GM19324 (cell line): Measurements from ENCODE around the gene ACTR1B.
"Not testable (repeated sequence)": the region's sequence is repeated elsewhere in the genome, so short reads cannot be mapped to it uniquely, and the experiment has no call there.

Experiments
- ATAC-seq: cut with Tn5 transposase; IDR thresholded peaks from one replicate; pipeline ENCODE4 v1.9.1; 2021; ENCODE audit warnings: mild to moderate bottlenecking, moderate library complexity; ENCODE audit not compliant: unreplicated experiment, low FRiP score

Gene ACTR1B

DNA sequence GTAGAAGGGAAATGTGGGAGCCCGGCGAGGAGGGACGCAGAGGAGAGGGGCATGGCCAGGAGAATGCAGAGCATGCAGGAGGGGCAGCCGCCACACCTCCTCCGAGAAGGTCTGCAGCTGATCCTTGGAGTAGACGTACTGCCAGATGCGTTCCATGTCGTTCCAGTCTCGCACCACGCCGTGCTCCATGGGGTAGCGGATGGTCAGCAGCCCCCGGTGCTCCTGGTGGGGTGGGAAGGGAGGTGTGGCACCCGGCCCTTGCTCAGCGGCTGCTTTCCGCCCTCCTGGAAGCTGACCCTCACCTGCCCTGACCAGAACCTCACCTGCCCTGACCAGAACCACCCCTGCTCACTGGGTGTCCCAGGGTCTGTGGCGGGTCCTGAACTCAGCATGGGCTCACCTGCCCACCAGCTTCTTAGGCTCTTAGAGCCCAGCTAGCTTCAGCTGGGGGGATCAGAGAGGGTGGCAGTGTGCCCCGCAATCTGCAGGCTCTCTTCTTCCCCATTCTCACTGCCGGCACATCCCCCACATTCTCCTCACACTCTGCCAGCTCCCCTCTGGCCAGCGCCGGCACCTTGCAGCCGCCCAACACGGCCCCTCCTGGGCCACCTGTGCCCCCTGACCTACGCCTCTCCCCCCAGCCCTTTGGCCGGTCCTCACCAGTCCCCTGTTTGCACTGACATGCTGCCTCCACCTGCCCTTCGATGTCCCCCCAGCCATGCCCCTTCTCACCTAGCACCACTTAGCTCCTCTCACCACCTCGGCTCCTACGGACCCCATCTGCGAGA lies 4.4 kb downstream of the ACTR1B start:
- ATAC-seq, result no peak

DNA sequence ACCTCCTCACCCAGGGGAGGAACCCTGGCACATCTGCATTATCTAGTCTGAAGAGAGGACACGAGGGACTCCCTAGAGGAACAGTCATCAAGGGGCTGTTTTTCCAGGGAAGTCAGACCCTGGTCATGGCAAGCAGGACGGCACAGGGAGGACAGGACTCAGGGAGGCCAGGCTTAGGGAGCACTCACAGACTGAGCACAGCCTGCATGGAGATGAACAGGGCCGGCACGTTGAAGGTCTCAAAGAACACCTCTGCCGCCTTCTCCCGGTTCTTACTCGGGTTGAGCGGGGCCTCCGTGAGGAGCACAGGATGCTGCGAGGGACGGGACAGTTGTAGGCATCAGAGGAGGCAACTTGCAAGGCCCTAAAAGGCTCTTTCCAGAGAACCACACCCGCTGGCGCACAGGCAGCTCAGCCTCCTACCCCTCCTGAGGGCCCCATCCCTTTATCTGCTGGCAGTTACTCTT lies 5.1 kb downstream of the ACTR1B start:
- no peak for ATAC-seq

DNA sequence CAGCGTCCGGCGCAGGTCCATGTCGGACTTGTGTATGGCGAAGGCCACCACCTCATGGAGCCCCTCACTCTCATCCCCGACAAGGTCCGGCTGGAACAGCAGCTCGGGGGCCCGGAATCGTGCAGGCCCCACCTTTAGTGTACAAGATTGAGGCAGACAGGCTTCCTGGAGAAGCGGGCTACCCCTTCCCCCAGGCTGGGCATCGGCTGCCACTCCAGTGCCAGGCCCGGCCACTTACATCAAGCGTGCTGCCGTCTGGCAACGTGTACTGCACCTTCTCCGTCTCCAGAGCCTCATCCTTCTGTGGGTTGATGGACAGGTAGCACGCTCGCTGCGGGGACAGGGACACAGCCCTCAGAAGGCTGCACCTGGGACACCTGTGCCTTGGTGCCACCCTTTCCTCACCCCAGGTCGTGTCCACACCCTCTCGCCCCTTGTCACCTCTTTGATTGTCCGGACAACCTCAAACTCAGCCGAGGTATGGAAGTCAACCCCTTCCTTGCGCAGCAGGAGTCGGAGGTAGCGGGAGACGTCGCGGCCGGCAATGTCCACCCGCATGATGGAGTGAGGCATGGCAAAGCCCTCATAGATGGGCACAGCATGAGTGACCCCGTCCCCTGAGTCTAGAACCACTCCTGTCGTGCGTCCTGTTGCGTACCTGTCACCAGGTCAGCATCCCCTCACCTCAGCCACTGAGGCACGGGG lies 5.7 kb downstream of the ACTR1B start:
- ATAC-seq, result no peak

DNA sequence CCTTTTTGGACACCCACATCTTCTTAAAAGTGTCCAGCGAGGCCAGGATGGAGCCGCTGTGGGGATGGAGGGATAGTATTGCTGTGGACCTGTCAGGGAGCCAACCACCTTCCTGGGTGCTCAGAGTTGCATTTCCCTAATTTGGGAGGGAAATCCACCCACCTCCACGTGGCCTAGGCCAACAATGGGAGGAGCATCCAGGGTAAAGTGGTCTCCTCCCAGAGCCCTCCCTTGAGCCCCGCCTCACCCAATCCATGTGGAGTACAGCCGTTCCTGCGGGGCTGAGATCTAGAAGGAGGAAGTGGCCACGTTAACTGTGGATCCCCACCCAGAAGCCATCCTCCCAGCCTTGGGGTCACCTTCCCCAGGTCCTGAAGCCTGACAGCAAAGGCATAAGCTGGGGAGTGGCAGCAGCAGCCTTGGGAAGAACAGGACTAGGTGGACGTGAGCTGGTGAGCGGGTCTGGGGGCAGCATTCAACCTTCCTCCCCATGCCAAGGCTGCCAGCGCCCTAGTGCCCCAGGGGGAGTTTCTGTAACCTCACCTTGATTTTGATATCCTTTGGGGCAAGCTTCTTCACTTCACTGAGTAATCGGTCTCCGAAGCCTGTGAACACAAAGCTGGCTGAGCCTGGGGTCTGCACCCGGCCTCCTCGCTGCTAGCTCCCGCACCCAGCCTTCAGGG lies 6.8 kb downstream of the ACTR1B start:
- ATAC-seq, result no peak

DNA sequence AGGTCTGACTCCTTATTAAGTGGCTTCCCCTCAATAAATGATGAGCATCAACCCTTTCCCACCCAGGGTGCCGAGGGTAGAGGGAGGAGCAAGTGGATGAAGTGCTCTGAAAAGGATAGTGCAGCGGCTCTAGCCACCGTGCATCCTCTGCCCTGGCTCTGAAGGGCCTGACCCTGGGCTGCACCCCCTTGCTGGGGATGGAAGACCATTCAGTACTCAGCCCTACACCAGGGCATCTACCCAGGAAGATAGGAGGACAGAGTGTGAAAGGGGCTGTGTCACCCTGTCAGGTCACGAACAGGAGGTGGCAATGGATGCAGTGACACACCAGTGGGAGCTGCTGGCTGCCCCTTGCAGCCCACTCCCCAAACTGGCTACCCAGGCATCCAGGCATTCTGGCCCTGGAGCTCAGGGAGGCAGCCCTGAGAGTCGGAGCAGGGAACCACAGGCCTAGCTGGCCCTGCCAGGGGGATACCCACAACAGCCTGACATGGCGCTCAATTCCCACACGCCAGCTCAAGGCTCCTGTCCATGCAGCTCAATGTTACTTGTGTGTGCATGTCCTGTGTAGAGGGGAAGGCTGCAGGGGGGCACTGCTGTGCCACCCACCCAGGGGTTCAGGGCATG lies 7.6 kb downstream of the ACTR1B start:
- ATAC-seq, result no peak

DNA sequence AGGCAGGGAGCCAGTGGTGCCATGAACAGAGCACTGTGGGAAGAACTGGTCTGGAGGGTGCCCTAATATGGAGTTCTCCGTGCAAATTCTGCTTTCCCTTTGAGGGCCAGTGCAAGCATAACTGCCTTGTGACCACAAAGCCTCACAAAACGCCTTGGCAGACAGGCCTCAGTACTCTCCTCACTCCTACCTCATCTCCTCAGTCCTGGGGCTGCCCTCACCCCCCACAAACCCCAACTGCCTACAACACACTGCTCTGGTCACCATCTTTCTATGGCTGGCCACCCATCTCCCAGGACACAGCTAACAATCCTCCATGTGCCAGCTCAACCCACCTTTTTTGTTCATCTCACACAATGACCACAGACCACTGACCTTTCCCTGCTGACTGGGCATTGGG lies 9.1 kb downstream of the ACTR1B start:
- ATAC-seq, result no peak

DNA sequence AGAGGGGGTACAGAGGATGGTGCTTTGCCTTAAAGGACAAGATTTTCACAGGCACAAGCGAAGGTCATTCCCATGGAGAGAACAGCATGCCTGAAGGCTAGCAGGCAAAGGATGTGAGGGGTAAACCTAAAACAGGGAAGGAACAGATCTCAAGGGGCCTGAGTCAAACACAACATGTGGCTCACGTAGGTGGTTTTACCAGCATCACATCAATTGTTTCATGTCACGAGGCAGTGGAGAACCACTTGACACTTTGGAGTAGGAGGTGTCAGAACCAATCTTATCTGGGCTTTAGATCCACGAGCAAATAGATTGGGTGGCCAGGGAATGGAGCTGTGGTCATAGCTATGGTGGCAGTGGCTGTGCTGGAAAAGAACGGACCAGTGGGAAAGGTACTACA lies 9.5 kb downstream of the ACTR1B start:
- ATAC-seq, result no peak

DNA sequence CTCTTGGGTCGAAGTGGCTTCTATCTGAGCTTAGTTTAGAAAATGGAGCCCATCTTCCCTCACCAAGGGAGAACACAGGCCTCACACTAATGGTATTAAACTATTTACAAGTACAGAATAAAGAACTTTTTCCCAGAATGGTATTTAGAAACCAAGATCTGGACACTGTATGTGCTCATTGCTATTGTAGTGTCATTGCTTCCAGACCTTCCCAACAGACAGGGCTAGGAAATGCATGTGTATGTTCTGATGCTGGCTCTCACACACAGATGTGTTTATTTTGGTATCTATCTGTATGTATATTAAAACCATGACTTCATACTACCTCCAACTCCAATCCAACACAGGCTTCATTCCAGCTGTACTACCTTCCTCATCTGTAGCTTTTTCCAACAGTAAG lies 10.0 kb downstream of the ACTR1B start:
- ATAC-seq, result no peak

DNA sequence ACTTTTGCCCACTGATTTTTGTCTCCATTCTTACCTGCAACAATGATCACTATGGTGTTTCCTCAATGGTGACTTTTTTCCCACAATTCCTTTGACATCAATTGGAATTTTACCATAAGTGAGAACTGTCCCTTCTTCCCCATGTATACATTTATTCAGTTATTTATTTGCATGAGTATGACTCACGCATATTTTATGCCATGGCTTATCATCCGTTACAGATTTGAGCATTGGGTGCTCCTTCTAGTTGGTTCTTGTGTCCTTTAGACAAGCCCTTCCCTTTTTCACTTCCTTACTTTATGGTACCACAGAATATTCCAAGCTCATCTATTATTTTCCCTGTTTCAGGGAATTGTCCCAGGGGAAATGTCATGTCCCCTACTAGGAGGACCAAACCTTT lies 10.4 kb downstream of the ACTR1B start:
- no peak for ATAC-seq

DNA sequence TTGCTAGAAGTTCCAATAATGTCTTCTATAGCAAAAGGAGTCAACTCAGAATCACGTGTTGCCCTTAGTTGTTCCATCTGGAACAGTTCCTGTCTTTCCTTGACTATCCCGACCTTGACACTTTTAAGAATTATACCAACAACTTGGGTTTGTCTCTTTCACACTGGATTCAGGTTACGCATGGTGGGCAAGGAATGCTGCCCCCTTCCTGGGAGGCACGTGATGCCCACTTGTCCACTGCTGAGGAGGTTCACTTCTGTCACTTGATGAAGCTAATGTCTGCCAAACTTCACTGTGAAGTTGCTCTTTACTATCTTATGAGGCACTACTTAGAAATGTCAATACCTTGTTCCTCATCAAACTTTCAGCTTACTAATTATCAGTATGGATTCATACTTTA lies 12.7 kb downstream of the ACTR1B start:
- ATAC-seq, result no peak

DNA sequence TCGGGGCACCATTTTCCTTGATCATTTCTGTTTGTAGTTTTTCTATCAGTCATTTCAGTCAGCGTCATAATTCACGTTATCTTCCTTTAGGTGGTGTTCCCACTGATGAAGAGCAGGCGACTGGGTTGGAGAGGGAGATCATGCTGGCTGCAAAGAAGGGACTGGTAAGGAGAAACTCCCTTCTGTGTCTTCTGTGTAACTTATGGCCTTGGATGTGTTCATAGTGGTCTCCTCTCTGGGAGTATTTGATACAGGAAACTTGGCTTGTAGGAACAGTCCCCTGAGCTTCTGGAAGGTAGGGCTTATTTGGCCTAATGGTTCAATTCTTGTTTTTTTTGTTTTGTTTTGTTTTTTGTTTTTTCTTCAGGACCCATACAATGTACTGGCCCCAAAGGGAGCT lies 16.9 kb downstream of the ACTR1B start:
- no peak for ATAC-seq

DNA sequence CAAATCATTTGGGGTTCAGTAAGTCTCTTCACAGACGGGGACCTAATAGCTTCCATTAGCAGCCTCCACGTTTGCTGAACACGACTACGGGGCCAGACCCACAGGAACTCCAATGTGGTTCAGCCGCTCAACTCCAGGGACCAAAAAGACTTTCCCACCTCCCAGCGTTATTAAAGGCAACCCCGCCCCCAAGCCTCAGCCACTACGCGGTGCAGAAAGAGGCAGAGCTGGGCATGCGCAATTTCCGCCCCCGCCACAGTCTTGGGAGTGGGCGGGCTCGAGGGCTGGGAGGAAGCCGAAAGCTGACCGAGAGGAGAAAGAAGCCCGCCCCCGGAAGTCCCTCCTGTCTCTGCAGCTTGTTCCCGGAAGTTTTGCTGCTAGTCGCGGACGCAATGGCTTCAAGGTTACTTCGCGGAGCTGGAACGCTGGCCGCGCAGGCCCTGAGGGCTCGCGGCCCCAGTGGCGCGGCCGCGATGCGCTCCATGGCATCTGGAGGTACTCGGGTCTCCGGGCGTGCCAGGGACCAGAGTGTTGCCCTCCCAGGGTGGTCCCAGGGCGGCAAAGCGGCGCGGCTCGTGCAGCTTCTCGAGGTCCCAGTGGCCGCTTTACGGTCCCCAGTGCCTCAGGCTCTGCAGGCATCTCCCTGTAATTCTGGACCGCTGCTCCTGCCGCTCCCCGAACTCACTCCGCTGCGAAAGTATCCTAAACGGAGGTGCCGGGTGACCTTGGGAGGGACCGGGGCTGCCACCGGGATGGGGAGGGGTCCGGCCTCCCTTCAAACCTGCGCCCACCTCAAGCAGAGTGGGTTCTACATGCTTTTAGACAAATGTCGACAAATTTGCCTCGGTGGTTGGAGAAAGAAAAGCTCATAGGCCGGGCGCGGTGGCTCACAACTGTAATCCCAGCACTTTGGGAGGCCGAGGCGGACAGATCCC lies 17.9 kb downstream of the ACTR1B start, which contains the start of gene COX5B:
TSS of gene COX5B (plus strand) at position 368 of the 935 bp plus-strand sequence. CDS start at position 393, 25 bp downstream.
- ATAC-seq, result peak; percentile 98

DNA sequence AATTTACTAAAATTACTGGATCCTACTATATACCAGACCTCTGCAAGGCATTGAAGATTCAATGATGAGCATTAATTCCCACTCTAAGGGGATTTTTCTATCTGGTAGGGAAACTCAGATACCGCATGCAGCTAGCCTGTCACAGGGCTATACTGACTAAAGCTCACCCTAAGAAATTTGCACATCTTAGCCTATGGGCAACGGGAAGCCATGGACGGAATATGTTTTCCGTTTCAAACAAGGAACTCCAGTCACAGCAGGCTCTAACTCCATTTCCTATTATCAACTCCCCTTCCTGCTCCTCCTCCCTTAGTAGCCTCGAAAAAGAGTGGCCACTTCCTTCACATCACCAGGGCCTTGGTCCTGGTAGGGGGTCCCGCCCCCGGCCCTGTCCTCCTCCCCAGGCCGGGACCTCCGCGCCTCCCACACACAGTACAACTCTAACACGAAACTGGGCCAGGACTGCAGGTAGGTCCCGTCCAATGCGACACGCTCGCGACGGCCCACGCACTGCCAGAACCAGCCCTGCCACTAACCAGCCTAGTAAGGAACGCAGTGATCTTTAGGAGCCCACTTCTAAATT lies 18.6 kb downstream of the ACTR1B start:
- peak; percentile 35 for ATAC-seq

DNA sequence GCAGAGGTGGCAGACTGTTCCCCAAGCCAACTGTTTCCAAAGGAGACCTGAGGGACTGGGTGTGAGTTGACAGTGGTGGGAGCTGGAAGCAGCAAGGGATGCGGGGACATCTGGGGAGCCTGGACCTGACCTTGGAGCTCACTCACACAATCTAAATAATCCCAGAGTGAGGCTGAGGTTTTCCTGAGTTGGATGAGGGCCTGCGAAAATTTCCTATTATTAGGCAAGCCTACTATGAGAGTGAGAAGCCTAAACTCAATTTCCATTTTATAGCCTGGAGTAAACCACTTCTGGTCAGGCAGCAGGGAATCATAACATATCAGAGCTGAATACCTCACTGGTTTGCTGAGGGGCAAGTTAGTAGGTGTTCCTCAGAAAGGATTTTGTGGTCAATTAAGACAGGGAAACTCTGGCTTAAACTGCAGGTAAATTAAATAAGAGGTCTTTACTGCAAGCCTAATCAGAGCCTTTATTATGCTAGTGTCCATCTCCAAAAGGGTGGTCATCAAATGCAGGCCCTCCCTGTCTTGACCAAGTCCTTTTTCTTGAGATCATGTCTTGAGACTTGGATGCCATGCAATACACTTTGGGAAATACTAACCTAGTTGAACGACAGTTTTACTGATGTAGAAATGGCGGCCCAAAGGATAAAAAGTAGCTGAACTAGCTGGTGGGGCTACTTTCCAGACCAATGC lies 19.7 kb downstream of the ACTR1B start:
- no peak for ATAC-seq

DNA sequence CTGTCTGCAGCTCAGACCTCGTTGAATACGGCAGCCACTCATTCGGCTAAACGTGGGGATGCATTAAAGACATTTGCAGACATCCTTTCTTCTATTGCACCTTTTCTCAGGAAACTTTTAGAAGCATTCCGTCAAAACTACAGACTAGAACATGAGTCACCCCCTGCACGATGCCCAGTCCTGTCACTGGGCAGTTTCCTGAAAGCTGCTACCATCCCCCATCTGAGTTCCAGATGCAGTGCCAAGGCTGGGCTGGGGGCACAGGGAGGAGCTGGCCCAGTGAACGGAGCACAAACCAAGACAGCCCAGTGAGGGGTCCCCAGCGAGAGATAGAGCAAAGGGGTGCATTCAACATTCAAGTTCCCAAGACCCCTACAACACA lies 37.8 kb downstream of the ACTR1B start:
- ATAC-seq, result not testable (repeated sequence)

DNA sequence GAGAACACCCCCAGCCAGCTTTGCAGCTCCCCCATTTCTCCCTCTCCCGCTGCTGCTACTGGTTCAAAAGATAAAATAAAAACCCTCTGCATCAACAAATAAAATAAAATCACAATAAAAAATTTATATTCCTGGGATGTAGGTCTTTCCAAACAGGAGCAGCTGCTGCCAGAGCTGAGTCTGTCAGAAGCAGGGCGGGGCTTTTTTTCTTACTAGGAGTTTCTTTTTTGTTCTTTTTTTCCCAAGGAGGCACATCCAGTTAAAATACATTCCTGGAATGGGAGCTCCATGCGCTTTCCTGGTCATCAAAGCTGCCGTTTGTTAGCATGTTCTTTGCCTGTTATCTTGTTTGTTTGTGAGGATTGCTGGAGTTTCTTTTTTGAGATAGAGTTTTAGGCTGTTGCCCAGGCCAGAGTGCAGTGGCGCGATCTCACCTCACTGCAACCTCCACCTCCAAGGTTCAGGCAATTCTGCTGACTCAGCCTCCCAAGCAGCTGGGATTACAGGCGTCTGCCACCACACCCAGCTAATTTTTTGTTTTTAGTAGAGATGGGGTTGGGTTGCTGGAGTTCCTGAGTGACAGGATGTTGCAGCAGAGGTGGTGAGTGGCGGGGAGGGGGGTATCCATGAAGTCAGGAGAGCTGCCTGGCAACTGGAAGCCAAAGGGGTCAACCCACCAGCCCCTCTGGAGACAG lies 38.3 kb downstream of the ACTR1B start:
- ATAC-seq, result not testable (repeated sequence)

DNA sequence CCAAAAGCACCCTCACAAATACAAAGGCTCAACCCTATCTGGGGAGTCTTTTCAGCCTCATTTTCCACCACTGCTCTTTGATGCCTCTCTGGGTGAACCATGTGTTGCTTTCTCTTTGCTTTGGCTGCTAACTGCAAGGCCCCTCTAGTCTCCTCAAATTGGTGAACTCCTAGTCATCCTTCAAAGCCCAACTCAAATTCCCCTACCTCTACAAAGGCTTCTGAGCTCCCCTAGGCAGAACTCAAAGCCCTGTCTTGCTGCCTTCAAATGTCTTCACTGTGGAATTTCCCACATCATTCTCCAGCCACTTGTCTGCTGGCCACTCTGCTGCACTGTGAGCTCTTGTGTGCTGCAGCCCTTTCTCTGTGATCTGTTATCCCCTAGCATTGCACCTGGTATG lies 40.9 kb downstream of the ACTR1B start:
- not testable (repeated sequence) for ATAC-seq

DNA sequence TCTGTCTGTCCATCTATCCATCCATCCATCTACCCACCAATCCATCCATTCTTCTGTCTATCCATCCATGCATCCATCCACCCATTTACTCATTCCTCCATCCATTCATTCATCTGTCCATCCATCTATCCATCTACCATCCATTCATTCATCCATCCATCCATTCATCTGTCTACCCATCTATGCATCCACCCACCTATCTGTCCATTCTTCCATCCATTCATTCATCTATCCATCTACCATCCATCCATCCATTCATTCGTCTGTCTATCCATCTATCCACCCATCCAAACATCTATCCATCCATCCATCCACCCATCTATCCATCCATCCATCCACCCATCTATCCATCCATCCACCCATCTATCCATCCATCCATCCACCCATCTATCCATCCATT lies 43.4 kb downstream of the ACTR1B start:
- not testable (repeated sequence) for ATAC-seq
